Muscle of leg (tissue), 11 donors: ENCODE measurements around the gene RRAS2. TPM values are rescaled to one million over a fixed set of nuclear protein-coding genes. Genes with fewer than 3 reads are reported as not detected.

Experiments
- DNase-seq: peaks from one replicate; pipeline ENCODE4 v3.0.0; 2013
- H3K27ac ChIP-seq: one replicate; pipeline ENCODE4 v1.5.1; 2013; ENCODE audit warnings: mild to moderate bottlenecking, low read length, control low read depth
- H3K27me3 ChIP-seq: one replicate; pipeline ENCODE4 v1.6.1; 2013; ENCODE audit warnings: low read length; ENCODE audit not compliant: control insufficient read depth, insufficient read depth
- H3K36me3 ChIP-seq: one replicate; pipeline ENCODE4 v1.6.1; 2013; ENCODE audit warnings: low read length; ENCODE audit not compliant: control insufficient read depth, insufficient read depth
- H3K4me1 ChIP-seq: one replicate; pipeline ENCODE4 v1.6.1; 2013; ENCODE audit warnings: low read length; ENCODE audit not compliant: control insufficient read depth, insufficient read depth
- H3K4me3 ChIP-seq: one replicate; pipeline ENCODE4 v1.5.1; 2013; ENCODE audit warnings: low read length, control low read depth
- H3K9me3 ChIP-seq: replicated peaks from 2 replicates; pipeline ENCODE4 v1.6.1; 2013; ENCODE audit warnings: low read depth, low read length; ENCODE audit not compliant: control insufficient read depth
- WGBS: methylation state at CpG from one replicate; pipeline ENCODE4 v1.1.5; 2013; ENCODE audit warnings: missing lambda C conversion rate; ENCODE audit not compliant: insufficient coverage; 5-methylcytosine and 5-hydroxymethylcytosine counted together
- polyA plus RNA-seq, 8 donors: library from polyadenylated mRNA; unstranded; fragments of 120-200 nt; gene quantifications; one replicate each; pipeline versions ENCODE4 v1.2.1 to v1.2.3, GENCODE V29; 2013; ENCODE audit warnings: inconsistent platforms in 1 of 8, low replicate concordance in 1 of 8; ENCODE audit not compliant: insufficient read length in 8 of 8, insufficient read depth in 1 of 8
- total RNA-seq: library from RNA; stranded (reverse); fragments of 120-200 nt; gene quantifications from one replicate; pipeline ENCODE4 v1.2.4, GENCODE V29; 2013

RRAS2 gene
- total and polyA plus RNA-seq, 9 donors = 34.4 to 49.3 (median 39.4) TPM

DNA sequence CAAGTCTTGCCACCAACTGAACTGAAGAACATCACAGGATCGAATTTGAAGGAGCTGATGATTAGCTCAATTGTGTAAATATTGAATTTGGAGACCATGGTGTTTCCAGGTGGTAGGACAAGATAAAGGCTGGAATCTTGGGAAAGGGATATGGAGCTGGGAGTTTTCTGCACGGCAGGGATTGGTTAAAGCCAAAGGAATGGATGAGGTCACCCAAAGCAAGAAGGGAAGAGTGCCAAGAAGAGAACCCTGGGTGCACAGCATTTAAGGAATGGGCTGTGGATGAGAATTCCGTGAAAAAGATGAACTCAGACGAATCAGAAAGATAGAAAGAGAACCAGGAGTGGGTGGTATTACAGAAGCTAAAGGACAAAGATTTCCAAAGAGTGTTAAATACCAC lies 29.4 kb upstream of the RRAS2 start:
- 81% methylated on average over 4 of the region's 4 CpGs for WGBS
- no peaks in the 10 kb centered on the region for H3K9me3 ChIP-seq
- no peak overlapping the region for H3K27ac ChIP-seq
- H3K4me1 ChIP-seq = no peaks in the 10 kb centered on the region
- H3K4me3 ChIP-seq = no peak overlapping the region
- no peaks in the 10 kb centered on the region for H3K36me3 ChIP-seq
- H3K27me3 ChIP-seq = no peaks in the 10 kb centered on the region
- DNase-seq = no peak

GRCh38 chr11:14386895-14387480 lies 28.0 kb upstream of the RRAS2 start:
- no peak overlapping the region for H3K4me3 ChIP-seq
- no peak overlapping the region for H3K27ac ChIP-seq
- H3K4me1 ChIP-seq = no peaks in the 10 kb centered on the region
- WGBS = 13% methylated on average over 3 of the region's 4 CpGs
- no peaks in the 10 kb centered on the region for H3K36me3 ChIP-seq
- peaks cover 9% of the 10 kb centered on the region for H3K27me3 ChIP-seq
- peak; percentile 86 for DNase-seq
- no peaks in the 10 kb centered on the region for H3K9me3 ChIP-seq

DNA sequence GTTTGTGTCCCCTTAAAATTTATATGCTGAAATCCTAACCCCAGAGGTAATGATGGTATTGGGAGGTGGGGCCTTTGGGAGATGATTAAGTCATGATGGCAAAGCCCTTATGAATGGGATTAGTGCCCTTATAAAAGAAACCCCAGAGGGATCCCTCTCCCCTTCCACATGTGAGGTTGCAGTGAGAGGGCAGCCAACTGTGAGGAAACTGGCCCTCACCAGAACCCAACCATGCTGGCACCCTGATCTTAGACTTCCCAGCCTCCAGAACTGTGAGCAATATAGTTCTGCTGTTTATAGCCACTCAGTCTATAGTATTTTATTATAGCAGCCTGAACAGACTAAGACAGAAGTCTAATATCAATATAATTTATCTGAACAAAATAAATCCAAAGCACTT lies 27.1 kb upstream of the RRAS2 start:
- Histone ChIP-seq H3K4me3 (no peak overlapping the region), H3K36me3 (no peaks in the 10 kb centered on the region), H3K27ac (no peak overlapping the region), H3K4me1 (peaks cover 4% of the 10 kb centered on the region), H3K27me3 (peaks cover 10% of the 10 kb centered on the region), H3K9me3 (no peaks in the 10 kb centered on the region)
- no peak for DNase-seq

DNA sequence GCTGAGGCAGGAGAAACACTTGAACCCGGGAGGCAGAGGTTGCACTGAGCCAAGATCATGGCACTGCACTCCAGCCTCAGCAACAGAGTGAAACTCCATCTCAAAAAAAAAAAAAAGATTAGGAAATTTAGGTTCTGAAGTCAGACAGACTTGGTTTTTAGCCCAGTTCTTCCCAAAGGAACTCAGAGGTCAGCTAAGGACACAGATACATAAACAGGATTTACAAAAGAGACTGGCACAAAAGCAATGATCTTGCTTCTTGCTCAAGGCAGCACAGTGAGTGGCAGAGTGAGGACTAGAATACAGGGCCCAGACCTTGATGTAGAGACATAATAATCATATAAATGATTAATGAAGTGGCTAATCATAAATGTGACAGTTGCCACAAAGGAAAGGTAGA lies 25.4 kb upstream of the RRAS2 start:
- no peak for DNase-seq
- no CpG with 5 or more reads among the region's 1 CpG for WGBS
- H3K9me3 ChIP-seq = no peaks in the 10 kb centered on the region

GRCh38 chr11:14381968-14382367 lies 23.0 kb upstream of the RRAS2 start:
- no CpG with 5 or more reads among the region's 4 CpGs for WGBS
- H3K36me3 ChIP-seq = no peaks in the 10 kb centered on the region
- peaks cover 9% of the 10 kb centered on the region for H3K4me1 ChIP-seq
- DNase-seq = no peak
- no peak overlapping the region for H3K27ac ChIP-seq
- H3K9me3 ChIP-seq = no peaks in the 10 kb centered on the region
- H3K4me3 ChIP-seq = no peak overlapping the region
- peaks cover 18% of the 10 kb centered on the region for H3K27me3 ChIP-seq

More for the DNA sequence above, 25.4 kb upstream of the RRAS2 start:
- no peaks in the 10 kb centered on the region for H3K36me3 ChIP-seq
- H3K27ac ChIP-seq = no peak overlapping the region
- no peak overlapping the region for H3K4me3 ChIP-seq
- H3K27me3 ChIP-seq = peaks cover 18% of the 10 kb centered on the region
- H3K4me1 ChIP-seq = peaks cover 9% of the 10 kb centered on the region

DNA sequence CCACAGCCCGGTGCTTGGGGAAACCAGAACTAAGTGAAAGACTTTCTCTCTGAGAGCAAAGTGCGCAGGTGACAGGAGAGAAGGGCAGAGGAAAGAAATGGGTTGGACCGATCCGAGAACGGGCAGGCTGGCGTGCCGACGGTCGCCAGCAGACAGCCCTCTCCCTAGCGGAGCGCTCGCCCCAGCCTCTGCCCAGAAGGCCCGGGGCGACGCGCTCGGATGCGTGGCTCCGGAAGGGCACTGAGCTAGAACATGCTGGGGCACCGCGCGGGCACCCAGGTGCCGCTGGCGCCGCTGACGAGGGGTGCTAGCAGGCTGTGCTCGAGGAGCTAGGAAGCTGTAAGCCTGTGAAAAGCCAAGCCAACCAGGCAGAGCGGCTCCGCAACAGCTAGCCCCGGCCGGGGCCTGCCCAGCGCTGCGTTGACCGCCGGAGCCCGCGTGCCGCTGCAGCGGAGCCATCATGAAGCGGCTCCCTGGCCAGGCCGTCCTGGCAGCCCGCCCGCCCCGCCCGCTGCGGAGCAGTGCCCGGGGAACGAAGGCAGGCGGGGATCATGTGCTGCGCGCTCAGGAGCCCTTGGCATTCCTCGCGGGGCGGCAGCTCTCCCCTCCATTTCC lies 22.1 kb upstream of the RRAS2 start:
- Histone ChIP-seq H3K27ac (peak overlapping the region; percentile 47), H3K4me1 (peaks cover 9% of the 10 kb centered on the region), H3K9me3 (no peaks in the 10 kb centered on the region), H3K4me3 (peak overlapping the region; percentile 55), H3K36me3 (no peaks in the 10 kb centered on the region), H3K27me3 (peaks cover 18% of the 10 kb centered on the region)
- WGBS = under 1% methylated on average over 51 of the region's 54 CpGs
- peak; percentile 66 for DNase-seq

- Histone ChIP-seq H3K4me1 (peaks cover 9% of the 10 kb centered on the region), H3K36me3 (no peaks in the 10 kb centered on the region), H3K9me3 (no peaks in the 10 kb centered on the region), H3K4me3 (peak overlapping the region; percentile 55), H3K27me3 (peaks cover 20% of the 10 kb centered on the region), H3K27ac (no peak overlapping the region)
- DNase-seq = no peak
- WGBS = 88% methylated on average over 4 of the region's 14 CpGs
Observed at GRCh38 chr11:14380125-14380936, 21.3 kb upstream of the RRAS2 start.

DNA sequence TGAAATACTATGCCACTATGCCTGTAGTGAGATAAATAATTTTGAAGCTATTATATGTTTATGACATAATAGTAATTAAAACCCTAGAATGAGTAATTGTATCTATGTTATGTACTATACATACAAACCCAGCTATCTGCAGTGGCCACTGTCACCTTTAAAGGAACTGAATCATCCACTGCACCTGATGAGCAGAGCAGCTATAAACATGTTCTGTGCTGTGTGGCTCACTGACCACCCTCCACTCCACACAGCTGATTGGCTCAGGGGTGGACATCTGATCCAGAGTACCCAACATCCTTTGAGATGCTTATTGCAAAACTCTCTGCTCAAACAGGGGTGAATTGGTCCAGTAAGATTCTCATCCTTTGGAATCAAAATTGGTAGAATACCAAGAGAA lies 19.2 kb upstream of the RRAS2 start:
- Histone ChIP-seq H3K9me3 (no peaks in the 10 kb centered on the region), H3K27ac (no peak overlapping the region), H3K4me3 (no peak overlapping the region), H3K4me1 (peaks cover 9% of the 10 kb centered on the region), H3K27me3 (peaks cover 20% of the 10 kb centered on the region), H3K36me3 (no peaks in the 10 kb centered on the region)
- no peak for DNase-seq

DNA sequence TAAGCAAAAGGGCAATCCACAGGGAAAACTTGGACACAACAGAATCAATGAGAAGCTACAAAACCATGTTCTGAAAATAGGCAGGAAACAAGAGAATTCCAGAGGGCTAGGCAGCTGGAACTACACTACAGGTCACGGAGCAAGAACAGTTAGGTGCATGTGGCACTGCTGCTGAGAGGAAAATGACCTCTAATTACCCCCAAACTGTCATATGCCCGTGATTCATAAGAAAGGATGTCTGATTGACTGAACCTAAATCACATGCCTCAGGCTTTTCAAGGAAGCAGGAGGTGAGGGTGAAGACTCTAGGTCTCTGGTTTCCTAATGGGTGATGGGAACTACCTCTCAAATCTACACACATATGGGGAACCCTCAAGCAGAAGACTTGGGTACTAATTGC lies 17.9 kb upstream of the RRAS2 start:
- WGBS = 67% methylated on average over 1 of the region's 2 CpGs
- Histone ChIP-seq H3K4me1 (peaks cover 9% of the 10 kb centered on the region), H3K36me3 (no peaks in the 10 kb centered on the region), H3K27ac (no peak overlapping the region), H3K4me3 (no peak overlapping the region), H3K9me3 (no peaks in the 10 kb centered on the region), H3K27me3 (peaks cover 11% of the 10 kb centered on the region)
- DNase-seq = no peak

DNA sequence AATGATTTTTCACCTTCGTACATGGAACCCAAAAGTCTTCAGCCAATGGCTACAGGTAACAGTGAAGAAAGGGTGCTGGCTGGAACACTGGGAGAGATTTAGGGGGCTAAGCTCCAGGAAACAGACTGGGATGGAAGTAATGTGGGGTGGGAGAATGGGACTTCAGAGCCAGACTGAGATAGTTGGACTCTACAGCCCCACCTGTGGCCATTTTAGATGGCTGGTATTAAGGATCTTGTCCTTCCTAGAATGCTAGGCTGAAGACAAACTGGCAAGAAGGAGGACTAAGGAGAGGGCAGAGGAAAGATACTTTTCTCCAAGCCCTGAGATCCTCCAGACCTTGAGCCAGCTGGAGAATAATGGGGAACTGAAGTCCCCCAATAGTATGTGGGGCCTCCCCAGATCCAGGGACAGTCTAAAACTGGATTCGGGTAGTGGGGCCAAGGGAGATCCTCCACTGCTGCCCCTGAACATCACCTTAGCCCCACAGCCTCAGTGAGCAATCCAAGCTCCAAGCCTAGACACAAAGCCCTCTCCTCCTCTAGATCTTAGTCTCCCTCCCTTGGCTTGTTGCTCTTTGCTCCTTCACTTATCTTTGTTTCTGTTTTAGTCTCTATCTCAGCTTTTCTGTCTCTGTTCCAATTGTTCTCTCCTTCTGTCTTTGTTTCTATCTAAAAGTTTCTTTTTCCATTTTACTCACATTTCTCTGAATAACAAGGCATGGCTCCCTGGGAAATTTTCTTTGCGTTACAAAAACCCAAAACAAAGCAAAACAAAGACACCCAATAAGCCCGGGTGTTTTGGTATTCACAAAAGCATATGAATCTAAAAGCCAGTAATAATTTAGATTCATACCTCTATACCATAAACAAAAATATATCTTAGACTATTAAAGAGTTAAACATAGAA lies 16.2 kb upstream of the RRAS2 start:
- WGBS = 100% methylated on average over 1 of the region's 4 CpGs
- Histone ChIP-seq H3K27ac (no peak overlapping the region), H3K4me3 (no peak overlapping the region), H3K9me3 (no peaks in the 10 kb centered on the region), H3K27me3 (peaks cover 4% of the 10 kb centered on the region), H3K36me3 (no peaks in the 10 kb centered on the region), H3K4me1 (no peaks in the 10 kb centered on the region)
- no peak for DNase-seq
